Breast epithelium (tissue), 3 donors: ENCODE data around the gene WWTR1.

Source experiments
- CTCF ChIP-seq, 3 donors: fragments of 450-650 bp; IDR thresholded peaks; one replicate each; pipeline ENCODE4 v1.5.1; 2016 to 2017; ENCODE audit warnings: antibody characterized with exemption in 3 of 3, mild to moderate bottlenecking in 3 of 3, moderate library complexity in 3 of 3
- POLR2A ChIP-seq: fragments of 450-650 bp; IDR thresholded peaks from one replicate; pipeline ENCODE4 v1.6.1; 2016; ENCODE audit warnings: antibody characterized with exemption, mild to moderate bottlenecking, moderate library complexity
- POLR2AphosphoS5 ChIP-seq, 3 donors: sonication (generic); formaldehyde crosslinking; IDR thresholded peaks; one replicate each; pipeline ENCODE4 v1.6.1; 2017; ENCODE audit warnings: antibody characterized with exemption in 3 of 3

GRCh38 chr3:149510480-149510879 is 147.3 kb downstream of the WWTR1 start:
- TF ChIP-seq POLR2A (no peak), CTCF (IDR thresholded peaks at IDR 0.05) (no peak), POLR2AphosphoS5 (IDR thresholded peaks at IDR 0.05) (no peak)
